ENCODE results near the gene TAS2R43. TPM values are rescaled to one million over a fixed set of nuclear protein-coding genes. Genes with fewer than 3 reads are reported as not detected.
"Not testable (repeated sequence)": the region's sequence is repeated elsewhere in the genome, so short reads cannot be mapped to it uniquely, and the experiment has no call there.

Gene TAS2R43
- total RNA-seq, 6 donors from 2014 or later, result 0.52 to 10.5 (median 5.9) TPM; not detected in 1

DNA sequence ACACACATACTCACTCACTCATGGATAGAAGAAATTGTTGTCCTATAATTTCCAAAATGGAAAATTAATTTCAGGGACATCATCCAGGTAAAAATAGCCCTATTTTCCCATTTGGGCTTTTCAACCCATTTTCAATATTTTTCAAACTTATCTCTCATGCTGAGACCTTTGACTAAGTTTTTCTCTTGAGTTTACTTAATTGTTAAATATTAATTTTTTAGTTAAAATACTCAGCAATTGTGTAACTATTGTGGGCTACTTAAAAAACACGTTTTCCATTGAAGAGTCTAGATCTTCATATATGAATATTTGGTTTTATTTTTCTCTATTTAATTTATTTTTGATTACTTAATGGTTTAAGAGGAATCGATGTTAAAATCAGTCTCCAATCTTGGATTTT lies 14.2 kb upstream of the TAS2R43 start:
- WGBS, 2 donors, result 92 to 94% methylated on average over 2 of the region's 2 CpGs
- TF ChIP-seq, protein P1, sequence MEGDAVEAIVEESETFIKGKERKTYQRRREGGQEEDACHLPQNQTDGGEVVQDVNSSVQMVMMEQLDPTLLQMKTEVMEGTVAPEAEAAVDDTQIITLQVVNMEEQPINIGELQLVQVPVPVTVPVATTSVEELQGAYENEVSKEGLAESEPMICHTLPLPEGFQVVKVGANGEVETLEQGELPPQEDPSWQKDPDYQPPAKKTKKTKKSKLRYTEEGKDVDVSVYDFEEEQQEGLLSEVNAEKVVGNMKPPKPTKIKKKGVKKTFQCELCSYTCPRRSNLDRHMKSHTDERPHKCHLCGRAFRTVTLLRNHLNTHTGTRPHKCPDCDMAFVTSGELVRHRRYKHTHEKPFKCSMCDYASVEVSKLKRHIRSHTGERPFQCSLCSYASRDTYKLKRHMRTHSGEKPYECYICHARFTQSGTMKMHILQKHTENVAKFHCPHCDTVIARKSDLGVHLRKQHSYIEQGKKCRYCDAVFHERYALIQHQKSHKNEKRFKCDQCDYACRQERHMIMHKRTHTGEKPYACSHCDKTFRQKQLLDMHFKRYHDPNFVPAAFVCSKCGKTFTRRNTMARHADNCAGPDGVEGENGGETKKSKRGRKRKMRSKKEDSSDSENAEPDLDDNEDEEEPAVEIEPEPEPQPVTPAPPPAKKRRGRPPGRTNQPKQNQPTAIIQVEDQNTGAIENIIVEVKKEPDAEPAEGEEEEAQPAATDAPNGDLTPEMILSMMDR (IDR thresholded peaks at IDR 0.05), result no peak
- TF ChIP-seq POLR2AphosphoS5 (IDR thresholded peaks at IDR 0.05) (no peak), POLR2A (IDR thresholded peaks at IDR 0.05) (no peak)
- H3K4me1 ChIP-seq, result no peaks in the 10 kb centered on the region
- H3K4me3 ChIP-seq, result no peak overlapping the region
- ATAC-seq (ENCODE audit: low FRiP score in 2 of 2), result no peak
- H3K36me3 ChIP-seq, result no peaks in the 10 kb centered on the region
- no peak overlapping the region for H3K27ac ChIP-seq
- H3K27me3 ChIP-seq, result no peaks in the 10 kb centered on the region
- H3K9me3 ChIP-seq, result peaks cover 0 to 8% (median 0%) of the 10 kb centered on the region in 4 donors
- DNase-seq, result no peak

DNA sequence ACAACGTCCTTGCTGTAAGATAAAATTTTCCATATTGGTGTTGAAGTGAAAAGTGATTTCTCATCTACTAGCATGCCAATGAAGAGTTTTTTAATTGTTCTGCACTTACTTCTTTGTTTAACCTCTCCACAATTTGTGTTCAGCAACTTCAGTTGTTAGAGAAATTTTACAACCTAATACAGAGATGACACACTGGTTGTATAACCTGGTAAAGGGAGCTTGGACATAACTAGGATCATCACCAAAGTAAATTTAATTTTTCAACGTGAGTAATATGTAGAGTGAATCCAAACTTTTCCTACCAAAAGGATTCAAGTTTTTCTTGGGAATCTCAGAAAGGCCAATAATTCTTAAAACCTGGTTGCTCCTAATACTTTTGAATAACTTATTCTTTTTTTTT lies 13.4 kb upstream of the TAS2R43 start:
- H3K36me3 ChIP-seq, result no peaks in the 10 kb centered on the region
- 87% methylated on average over 2 of the region's 2 CpGs for WGBS, 2 donors
- H3K9me3 ChIP-seq, result peaks cover 0 to 1% (median 0%) of the 10 kb centered on the region in 4 donors
- ATAC-seq (ENCODE audit: low FRiP score in 2 of 2) (no peak), DNase-seq (no peak)
- H3K4me3 ChIP-seq, result no peak overlapping the region
- H3K27ac ChIP-seq, result no peak overlapping the region
- H3K4me1 ChIP-seq, result no peaks in the 10 kb centered on the region
- TF ChIP-seq, protein P1 (IDR thresholded peaks at IDR 0.05), result no peak
- no peak for TF ChIP-seq POLR2A (IDR thresholded peaks at IDR 0.05)
- no peak for TF ChIP-seq POLR2AphosphoS5 (IDR thresholded peaks at IDR 0.05)
- TF ChIP-seq EP300 (IDR thresholded peaks at IDR 0.05), result no peak
- no peaks in the 10 kb centered on the region for H3K27me3 ChIP-seq

DNA sequence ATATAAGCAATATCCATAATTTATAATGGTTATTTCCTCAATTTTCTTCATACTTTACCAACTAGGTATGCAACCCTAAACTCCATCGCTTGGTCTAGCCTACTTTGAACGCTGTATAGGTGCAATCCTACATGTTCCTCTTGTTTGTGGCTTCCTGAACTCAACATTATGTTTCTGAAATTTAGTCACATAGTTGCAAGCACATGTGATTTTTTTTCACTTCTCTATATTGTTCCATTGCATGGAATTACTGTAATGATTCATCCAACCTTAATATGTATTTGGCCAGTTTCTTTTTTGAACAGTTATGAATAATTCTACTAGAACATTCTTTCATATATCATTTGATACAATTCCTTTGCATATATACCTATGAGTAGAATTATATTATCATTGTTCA lies 2.8 kb upstream of the TAS2R43 start:
- not testable (repeated sequence) for H3K27me3 ChIP-seq; H3K36me3 ChIP-seq; H3K27ac ChIP-seq; DNase-seq; H3K4me1 ChIP-seq; H3K4me3 ChIP-seq; H3K9me3 ChIP-seq; ATAC-seq (ENCODE audit: low FRiP score in 2 of 2)
- no CpG with 5 or more reads among the region's 2 CpGs for WGBS, 2 donors

DNA sequence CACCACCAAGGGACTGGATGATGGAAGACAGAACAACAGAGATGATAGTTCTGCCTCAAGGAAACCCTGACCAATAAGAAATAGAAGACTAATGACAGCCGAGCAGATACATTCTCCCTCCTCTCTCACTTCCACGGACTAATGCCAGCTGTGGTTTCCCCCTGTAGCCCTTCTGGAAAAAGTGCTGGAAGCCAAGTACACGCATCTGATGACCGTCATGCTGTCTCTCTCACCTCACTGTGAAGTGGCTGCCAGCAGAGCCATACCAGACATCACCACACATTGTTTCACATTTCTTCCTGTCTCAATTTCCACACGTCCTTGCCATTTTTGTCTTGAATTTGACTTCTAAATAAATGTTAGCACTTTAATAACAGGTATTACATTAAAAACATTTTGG lies 2.9 kb downstream of the TAS2R43 start:
- Histone ChIP-seq H3K9me3 (no peaks in the 10 kb centered on the region), H3K27ac (no peak overlapping the region), H3K4me3 (no peak overlapping the region), H3K27me3 (no peaks in the 10 kb centered on the region), H3K36me3 (no peaks in the 10 kb centered on the region), H3K4me1 (no peaks in the 10 kb centered on the region)
- 95 to 96% methylated on average over 5 of the region's 5 CpGs for WGBS, 2 donors
- ATAC-seq (ENCODE audit: low FRiP score in 2 of 2) (no peak), DNase-seq (no peak)
- TF ChIP-seq, protein P1 (IDR thresholded peaks at IDR 0.05), result no peak
- TF ChIP-seq POLR2AphosphoS5 (IDR thresholded peaks at IDR 0.05), result no peak
- no peak for TF ChIP-seq POLR2A (IDR thresholded peaks at IDR 0.05)
- TF ChIP-seq EP300 (IDR thresholded peaks at IDR 0.05), result no peak

DNA sequence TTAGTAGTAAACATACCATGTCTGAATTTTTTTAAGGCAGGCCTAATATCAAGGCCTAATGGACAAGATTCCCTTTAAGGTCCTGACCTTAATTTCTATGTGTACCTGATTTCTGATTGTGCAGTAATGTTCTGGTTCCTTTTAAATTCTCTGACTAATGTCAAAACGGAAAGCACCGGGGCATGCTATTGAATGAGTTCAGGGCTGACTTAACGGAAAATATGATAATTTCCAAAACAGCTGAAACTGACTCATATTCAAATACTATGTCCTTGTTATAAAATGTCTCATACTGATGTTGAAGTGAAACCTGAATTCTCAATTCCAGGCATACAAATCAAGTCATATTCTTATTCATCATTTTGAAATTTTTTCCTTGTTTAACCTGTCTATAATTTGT lies 6.7 kb downstream of the TAS2R43 start:
- Histone ChIP-seq H3K4me3 (no peak overlapping the region), H3K27ac (no peak overlapping the region), H3K36me3 (no peaks in the 10 kb centered on the region), H3K9me3 (peaks cover 0 to 8% (median 3%) of the 10 kb centered on the region in 4 donors), H3K4me1 (no peaks in the 10 kb centered on the region), H3K27me3 (no peaks in the 10 kb centered on the region)
- ATAC-seq (ENCODE audit: low FRiP score in 2 of 2), result no peak
- TF ChIP-seq EP300 (IDR thresholded peaks at IDR 0.05) (no peak), POLR2A (IDR thresholded peaks at IDR 0.05) (no peak), POLR2AphosphoS5 (IDR thresholded peaks at IDR 0.05) (no peak)
- TF ChIP-seq, protein P1 (IDR thresholded peaks at IDR 0.05), result no peak
- 89 to 90% methylated on average over 3 of the region's 3 CpGs for WGBS, 2 donors
- no peak for DNase-seq

All from upper lobe of left lung (tissue), 6 donors.